A549 (cell line): ENCODE results near the gene PSMB7. TPM values are rescaled to one million over a fixed set of nuclear protein-coding genes. Genes with fewer than 3 reads are reported as not detected.

Source experiments
- ATAC-seq, 2 experiments: fragments of 200-7000 bp in 1 of 2; fragments of >200 bp in 1 of 2; cut with Nextera tagmentation in 1 of 2; cut with Tn5 transposase in 1 of 2; 3 replicates each; pipeline versions ENCODE4 v1.8.0 to v1.9.1; 2018 to 2020; ENCODE audit warnings: mild to moderate bottlenecking in 1 of 2, moderate library complexity in 1 of 2
- CTCF ChIA-PET: fragments of 300-600 bp; sonication (Branson Sonifier 250); formaldehyde crosslinking; extraction: SDS; loops from one replicate; lab custom pipeline; 2021; ENCODE audit warnings: antibody characterized with exemption, inconsistent platforms; lab: Yijun Ruan, JAX
- POLR2A ChIA-PET: fragments of 350-600 bp; formaldehyde crosslinking; extraction: SDS; loops from one replicate; lab custom pipeline; 2021; ENCODE audit warnings: antibody characterized with exemption, inconsistent platforms; lab: Yijun Ruan, JAX
- DNase-seq, 2 experiments: peaks; one replicate each; pipeline versions ENCODE4 v3.0.0 to v3.0.0-alpha.2; 2011 to 2016; ENCODE audit warnings: low read depth in 1 of 2, low spot score in 1 of 2
- FAIRE-seq: peaks from 2 replicates; lab custom pipeline; 2011; peaks lifted over from hg19 to GRCh38; lab: Jason Lieb, UNC
- H3K27ac ChIP-seq, 2 experiments: fragments of >200 bp; sonication (Bioruptor Twin); formaldehyde crosslinking; 3 replicates each; pipeline ENCODE4 v1.5.1; 2016 to 2017
- H3K4me1 ChIP-seq: fragments of >200 bp; sonication (Bioruptor Twin); formaldehyde crosslinking; 3 replicates; pipeline ENCODE4 v1.6.1; 2016
- H3K4me2 ChIP-seq: fragments of >200 bp; sonication (Bioruptor Twin); formaldehyde crosslinking; 3 replicates; pipeline ENCODE4 v1.6.1; 2016
- H3K4me3 ChIP-seq: fragments of >200 bp; sonication (Bioruptor Twin); formaldehyde crosslinking; 3 replicates; pipeline ENCODE4 v1.5.1; 2016
- H3K9me3 ChIP-seq: fragments of >200 bp; sonication (Bioruptor Twin); formaldehyde crosslinking; 3 replicates; pipeline ENCODE4 v1.6.1; 2016
- BCL3 ChIP-seq: fragments of >200 bp; sonication (Bioruptor Twin); formaldehyde crosslinking; IDR thresholded peaks from 3 replicates; pipeline ENCODE4 v1.6.1; 2016
- BHLHE40 ChIP-seq: IDR thresholded peaks from 2 replicates; pipeline ENCODE4 v1.6.1; 2012; ENCODE audit warnings: low read depth, low read length, inconsistent platforms
- CBX8 ChIP-seq: fragments of 200-600 bp; sonication (generic); IDR thresholded peaks from 2 replicates; pipeline ENCODE4 v1.6.1; 2016
- CEBPB ChIP-seq, 2 experiments: fragments of >200 bp in 1 of 2; sonication (Bioruptor Twin) in 1 of 2; formaldehyde crosslinking in 1 of 2; IDR thresholded peaks; 2 replicates each; pipeline ENCODE4 v1.6.1; 2012 to 2016
- CHD2 ChIP-seq: fragments of 150-350 bp; IDR thresholded peaks from 2 replicates; pipeline ENCODE4 v1.6.1; 2014; ENCODE audit warnings: low read length; ENCODE audit not compliant: partially characterized antibody
- CHD4 ChIP-seq: fragments of 200-600 bp; sonication (generic); IDR thresholded peaks from 2 replicates; pipeline ENCODE4 v1.6.1; 2016; ENCODE audit warnings: antibody characterized with exemption, mild to moderate bottlenecking, borderline replicate concordance
- CTCF ChIP-seq: fragments of >200 bp; sonication (Bioruptor Twin); formaldehyde crosslinking; IDR thresholded peaks from 3 replicates; pipeline ENCODE4 v1.5.1; 2016
- EHMT2 ChIP-seq: fragments of 200-600 bp; sonication (generic); IDR thresholded peaks from 2 replicates; pipeline ENCODE4 v1.6.1; 2016; ENCODE audit warnings: antibody characterized with exemption, low read depth, mild to moderate bottlenecking, moderate library complexity
- EP300 ChIP-seq, 2 experiments: fragments of >200 bp; sonication (Bioruptor Twin); formaldehyde crosslinking; IDR thresholded peaks; 2 replicates in 1 of 2; 3 replicates in 1 of 2; pipeline ENCODE4 v1.6.1; 2016 to 2017
- FOSB ChIP-seq: fragments of 250-450 bp; sonication (Bioruptor Pico); IDR thresholded peaks from 2 replicates; pipeline ENCODE4 v1.5.0; 2020; ENCODE audit warnings: mild to moderate bottlenecking, moderate library complexity
- FOXS1 ChIP-seq: fragments of 250-450 bp; sonication (Bioruptor Pico); IDR thresholded peaks from 2 replicates; pipeline ENCODE4 v1.5.0; 2020; ENCODE audit warnings: mild to moderate bottlenecking, moderate library complexity
- HEYL ChIP-seq: fragments of 250-450 bp; sonication (Bioruptor Pico); IDR thresholded peaks from 2 replicates; pipeline ENCODE4 v1.8.0; 2021; ENCODE audit warnings: mild to moderate bottlenecking, moderate library complexity
- HOXB13 ChIP-seq: fragments of 250-450 bp; sonication (Bioruptor Pico); IDR thresholded peaks from 2 replicates; pipeline ENCODE4 v1.5.0; 2020; ENCODE audit warnings: low read depth, mild to moderate bottlenecking, moderate library complexity
- JUN ChIP-seq, 2 experiments: fragments of >200 bp; sonication (Bioruptor Twin); formaldehyde crosslinking; IDR thresholded peaks; 2 replicates in 1 of 2; 3 replicates in 1 of 2; pipeline ENCODE4 v1.6.1; 2016 to 2017
- KDM1A ChIP-seq: fragments of 200-600 bp; sonication (generic); IDR thresholded peaks from 2 replicates; pipeline ENCODE4 v1.6.1; 2016; ENCODE audit warnings: low read depth, mild to moderate bottlenecking
- KDM5A ChIP-seq: fragments of 200-600 bp; sonication (generic); IDR thresholded peaks from 2 replicates; pipeline ENCODE4 v1.6.1; 2016; ENCODE audit warnings: antibody characterized with exemption, mild to moderate bottlenecking
- MAZ ChIP-seq: fragments of 150-350 bp; IDR thresholded peaks from 2 replicates; pipeline ENCODE4 v1.6.1; 2014; ENCODE audit warnings: antibody characterized with exemption, low read depth, low read length, borderline replicate concordance
- PHF8 ChIP-seq: fragments of 200-600 bp; sonication (generic); IDR thresholded peaks from 2 replicates; pipeline ENCODE4 v1.6.1; 2016; ENCODE audit warnings: low read depth, mild to moderate bottlenecking, antibody characterized with exemption, moderate library complexity, borderline replicate concordance
- RFX5 ChIP-seq: fragments of 450-650 bp; IDR thresholded peaks from 2 replicates; pipeline ENCODE4 v1.7.1; 2014; ENCODE audit warnings: antibody characterized with exemption, mild to moderate bottlenecking, moderate library complexity
- SMC3 ChIP-seq: fragments of >200 bp; sonication (Bioruptor Twin); formaldehyde crosslinking; IDR thresholded peaks from 3 replicates; pipeline ENCODE4 v1.6.1; 2018; ENCODE audit warnings: inconsistent platforms
- TFCP2L1 ChIP-seq: fragments of 250-450 bp; sonication (Bioruptor Pico); IDR thresholded peaks from 2 replicates; pipeline ENCODE4 v1.5.0; 2021; ENCODE audit warnings: mild to moderate bottlenecking
- TP53 ChIP-seq: fragments of 250-450 bp; sonication (Bioruptor Pico); IDR thresholded peaks from 2 replicates; pipeline ENCODE4 v1.5.0; 2021; ENCODE audit warnings: mild to moderate bottlenecking, moderate library complexity
- ZFP36 ChIP-seq: fragments of 450-650 bp; IDR thresholded peaks from 2 replicates; pipeline ENCODE4 v1.6.1; 2014; ENCODE audit warnings: borderline replicate concordance; ENCODE audit not compliant: partially characterized antibody
- ZNF302 ChIP-seq: fragments of 250-450 bp; sonication (Bioruptor Pico); IDR thresholded peaks from 2 replicates; pipeline ENCODE4 v1.9.0; 2021; ENCODE audit warnings: inconsistent platforms, mild to moderate bottlenecking, moderate library complexity
- ZSCAN20 ChIP-seq: fragments of 250-450 bp; sonication (Bioruptor Pico); IDR thresholded peaks from 2 replicates; pipeline ENCODE4 v1.8.0; 2022; ENCODE audit warnings: mild to moderate bottlenecking, moderate library complexity
- WGBS: methylation state at CpG from one replicate; pipeline ENCODE4 v1.1.6; 2017; ENCODE audit errors: missing lambda C conversion rate; 5-methylcytosine and 5-hydroxymethylcytosine counted together
- polyA plus RNA-seq, 4 experiments: library from polyadenylated mRNA; depleted of rRNA in 3 of 4; stranded (reverse); fragments of >200 nt; fragmentation: RNase III in 1 of 4; extraction: RNeasy Plus Mini Kit Qiagen cat#74134 plus additional on column Dnase treatment in 1 of 4; gene quantifications; 2 replicates in 3 of 4; 3 replicates in 1 of 4; pipeline ENCODE4 v1.2.3, GENCODE V29; 2011 to 2017

The PSMB7 gene
- polyA plus RNA-seq, 2 of the 4 experiments (the other 2 are of a cell fraction), result 332 to 418 TPM

GRCh38 chr9:124369231-124369797 lies 45.9 kb downstream of the PSMB7 start:
- DNase-seq (no peak), FAIRE-seq (no peak), ATAC-seq (no peak)
- WGBS, result 89% methylated on average over 9 of the region's 9 CpGs
- POLR2A ChIA-PET, result no interaction called here
- Histone ChIP-seq H3K9me3 (peaks cover 7% of the 10 kb centered on the region), H3K4me2 (no peak overlapping the region), H3K4me3 (no peak overlapping the region), H3K4me1 (peaks cover 8% of the 10 kb centered on the region; the same call in 2 of the 3 replicates), H3K27ac (no peak overlapping the region)
- CTCF ChIA-PET, result interaction anchor here (1.3 kb wide), 1 partner anchor 14 kb away, joined by 4 read pairs; no protein-coding TSS in a partner anchor
- TF ChIP-seq CTCF, result no peak
- TF ChIP-seq HOXB13 (CRISPR knock-in tag), result no peak
- no peak for TF ChIP-seq EP300 (IDR thresholded peaks at IDR 0.05)
- no peak for TF ChIP-seq ZNF302 (CRISPR knock-in tag)
- TF ChIP-seq ZSCAN20 (CRISPR knock-in tag), result no peak
- no peak for TF ChIP-seq ZFP36
- TF ChIP-seq TP53, result no peak
- TF ChIP-seq BHLHE40, result no peak
- no peak for TF ChIP-seq FOXS1
- TF ChIP-seq CHD4, result no peak
- TF ChIP-seq CBX8, result no peak
- no peak for TF ChIP-seq KDM5A
- no peak for TF ChIP-seq HEYL
- no peak for TF ChIP-seq CHD2

GRCh38 chr9:124368692-124369091 lies 46.5 kb downstream of the PSMB7 start:
- no peak for TF ChIP-seq FOXS1
- TF ChIP-seq KDM1A, result no peak
- TF ChIP-seq TFCP2L1 (CRISPR knock-in tag), result no peak
- TF ChIP-seq CHD4, result no peak
- no peak for TF ChIP-seq BCL3
- TF ChIP-seq CEBPB (IDR thresholded peaks at IDR 0.05), result no peak
- no peak for TF ChIP-seq RFX5
- TF ChIP-seq ZSCAN20 (CRISPR knock-in tag), result no peak
- TF ChIP-seq MAZ, result no peak
- no peak for TF ChIP-seq TP53
- TF ChIP-seq FOSB (CRISPR knock-in tag), result no peak
- TF ChIP-seq KDM5A, result no peak
- no peak for TF ChIP-seq EHMT2
- no peak for TF ChIP-seq SMC3
- TF ChIP-seq JUN (IDR thresholded peaks at IDR 0.05), result no peak
- no peak for TF ChIP-seq PHF8
- FAIRE-seq (no peak), ATAC-seq (no peak), DNase-seq (no peak)
- Histone ChIP-seq H3K9me3 (0 out of 3 replicates have a peak, but pooled peaks cover 1% of the 10 kb centered on the region), H3K4me3 (no peak overlapping the region), H3K27ac (no peak overlapping the region), H3K4me2 (no peak overlapping the region), H3K4me1 (peaks cover 8% of the 10 kb centered on the region; the same call in 2 of the 3 replicates)
- whole genome bisulfite sequencing, result 87% methylated on average over 3 of the region's 3 CpGs
- POLR2A ChIA-PET, result no interaction called here
- CTCF ChIA-PET, result interaction anchor here (0.6 to 1.3 kb wide), 2 partner anchors 14 to 16 kb away, joined by 4 read pairs; no protein-coding TSS in a partner anchor
